ENCODE results near the gene GRIA3. TPM values are rescaled to one million over a fixed set of nuclear protein-coding genes. Genes with fewer than 3 reads are reported as not detected.

Gene GRIA3
- total RNA-seq = 3.1 TPM

DNA sequence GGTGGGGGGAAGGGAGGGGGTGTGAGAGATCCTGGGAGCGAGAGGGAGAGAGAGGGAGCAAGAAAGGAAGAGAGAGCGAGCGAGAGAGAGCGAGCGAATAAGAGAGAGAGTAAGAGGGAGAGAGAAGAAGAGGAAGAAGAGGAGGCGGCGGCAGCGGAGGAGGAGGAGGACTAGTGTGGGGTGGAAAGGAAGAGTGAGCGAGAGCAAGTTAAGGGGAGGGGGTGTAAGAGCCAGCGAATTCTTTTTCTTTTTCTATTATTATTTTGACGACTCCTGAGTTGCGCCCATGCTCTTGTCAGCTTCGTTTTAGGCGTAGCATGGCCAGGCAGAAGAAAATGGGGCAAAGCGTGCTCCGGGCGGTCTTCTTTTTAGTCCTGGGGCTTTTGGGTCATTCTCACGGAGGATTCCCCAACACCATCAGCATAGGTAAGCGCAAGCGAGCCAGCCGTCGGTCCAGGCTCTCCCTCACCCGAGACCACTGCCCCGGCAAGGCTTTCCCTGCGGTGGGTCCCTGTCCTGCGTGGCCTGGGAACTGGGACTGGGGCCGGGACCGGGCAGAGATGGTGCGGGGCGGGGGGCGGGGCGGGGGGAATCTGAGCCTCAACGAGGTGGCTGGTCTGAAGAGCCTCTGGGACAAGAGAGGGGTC lies at the start of gene GRIA3:
GRIA3 (plus strand) TSS at position 60 of the 647 bp plus-strand sequence; CDS start at position 318, 258 bp downstream.
- DNase-seq (ENCODE audit: low spot score) (no peak), ATAC-seq (peak; percentile 49)

DNA sequence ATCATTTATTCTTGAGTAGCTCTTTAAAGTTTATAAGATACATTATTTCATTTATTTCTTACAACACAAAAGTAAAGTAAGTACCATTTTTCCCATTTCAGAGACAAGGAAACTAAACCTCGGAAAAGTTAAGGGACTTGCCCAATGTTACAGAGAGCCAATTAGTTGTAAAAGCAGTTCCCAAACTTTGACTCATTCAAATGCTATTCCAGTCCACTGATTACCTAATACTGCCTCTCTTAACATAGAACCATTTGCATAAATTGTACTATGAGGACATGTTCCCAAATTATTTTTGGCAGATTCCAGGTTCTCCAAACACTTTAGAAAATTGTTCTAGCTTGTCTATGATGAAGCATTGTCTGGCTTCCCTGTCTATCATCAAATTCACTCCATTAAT lies 45.6 kb upstream of the GRIA3 start:
- DNase-seq (ENCODE audit: low spot score) (no peak), ATAC-seq (no peak)

DNA sequence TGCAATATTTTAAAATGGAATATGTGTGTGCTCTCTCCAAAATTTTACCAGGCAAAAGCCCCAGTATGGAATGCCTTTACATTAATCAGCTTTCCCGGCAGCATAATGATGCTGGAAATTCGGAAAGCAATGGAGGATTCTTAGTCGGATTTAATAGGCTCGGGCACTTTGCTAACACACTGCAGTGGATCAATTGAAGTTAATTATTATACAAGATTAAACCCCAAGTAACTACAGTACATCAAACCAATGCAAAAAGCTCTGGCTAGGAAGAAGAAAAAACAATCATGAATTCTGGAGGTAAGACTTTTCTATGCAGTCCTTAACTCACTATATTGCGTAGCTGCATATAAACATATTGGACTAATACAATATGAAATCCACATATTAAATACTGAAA lies 43.6 kb upstream of the GRIA3 start:
- ATAC-seq (peak; percentile 78), DNase-seq (ENCODE audit: low spot score) (no peak)

DNA sequence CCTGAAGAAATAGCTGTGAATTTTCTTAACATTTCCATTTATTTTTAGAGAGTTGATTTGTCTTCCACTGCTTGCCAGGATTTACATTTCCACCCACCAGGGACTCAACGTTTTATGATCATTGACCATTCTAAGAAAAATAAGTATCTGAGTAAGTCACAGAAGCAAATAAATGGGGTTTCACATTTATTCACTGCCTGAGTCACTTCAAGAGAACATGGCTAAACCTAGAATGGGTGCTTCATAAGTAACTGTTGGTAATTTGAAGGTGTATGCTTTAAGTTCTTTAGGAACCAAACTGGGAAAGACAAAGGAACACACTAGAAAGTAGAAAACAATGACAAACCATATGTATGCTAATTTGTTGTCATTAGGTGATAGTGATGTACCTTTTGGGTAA lies 43.2 kb upstream of the GRIA3 start:
- no peak for DNase-seq (ENCODE audit: low spot score)
- no peak for ATAC-seq

DNA sequence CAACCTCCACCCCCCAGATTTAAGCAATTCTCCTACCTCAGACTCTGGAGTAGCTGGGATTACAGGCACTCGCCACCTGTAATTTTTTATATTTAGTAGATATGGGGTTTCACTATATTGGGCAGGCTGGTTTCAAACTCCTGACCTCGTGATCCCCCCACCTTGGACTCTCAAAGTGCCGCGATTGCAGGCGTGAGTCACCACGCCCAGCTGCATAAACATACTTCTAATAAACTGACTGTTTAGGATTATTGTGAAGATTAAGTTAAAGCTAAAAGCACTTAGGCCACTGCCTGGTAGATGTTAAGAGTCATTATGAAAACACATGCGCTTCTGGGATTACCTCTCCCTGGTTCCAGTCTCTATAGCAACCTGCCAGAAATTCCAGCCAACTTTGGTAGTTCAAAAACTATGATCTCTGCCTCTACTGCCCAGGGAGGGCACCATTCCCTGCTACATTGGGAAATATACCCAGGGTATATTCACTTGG lies 30.2 kb upstream of the GRIA3 start:
- ATAC-seq (no peak), DNase-seq (ENCODE audit: low spot score) (no peak)

DNA sequence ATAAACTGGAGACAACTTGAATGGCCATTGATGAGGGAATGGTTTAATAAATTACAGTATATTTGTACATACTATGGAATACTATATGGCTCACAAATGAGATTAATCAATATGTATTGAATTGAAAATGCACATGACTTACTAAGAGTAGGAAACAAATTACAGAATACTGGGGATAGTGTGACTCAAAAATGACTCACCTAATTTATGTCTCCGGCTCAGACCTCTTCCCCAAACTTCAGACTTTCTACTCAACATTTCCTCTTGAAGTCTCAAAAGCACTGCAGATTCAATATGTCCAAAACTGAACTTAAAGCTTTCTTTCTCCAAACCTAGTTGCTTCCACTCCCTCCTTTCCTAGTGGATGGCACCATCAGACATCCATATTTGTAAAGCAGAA lies 28.8 kb upstream of the GRIA3 start:
- DNase-seq (ENCODE audit: low spot score) (no peak), ATAC-seq (no peak)

DNA sequence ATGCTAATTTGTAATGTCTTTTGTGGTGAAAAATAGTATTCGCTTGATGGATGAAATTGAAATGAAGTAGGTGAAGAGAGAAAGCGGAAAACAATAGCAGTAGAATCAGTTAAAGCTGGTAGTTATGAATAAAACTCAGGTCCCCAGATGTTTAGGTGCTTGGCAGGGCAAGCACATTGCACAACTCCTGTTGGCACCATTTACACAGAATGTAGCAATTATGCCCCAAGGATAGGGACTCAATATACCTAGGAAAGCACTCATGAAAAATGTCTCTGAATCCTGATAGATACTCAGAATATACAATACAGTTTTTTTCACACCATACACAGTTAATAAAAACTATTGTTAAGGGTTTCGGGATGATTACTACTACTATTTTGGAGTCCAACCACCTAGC lies 26.5 kb upstream of the GRIA3 start:
- DNase-seq (ENCODE audit: low spot score) (peak; percentile 51), ATAC-seq (peak; percentile 77)

DNA sequence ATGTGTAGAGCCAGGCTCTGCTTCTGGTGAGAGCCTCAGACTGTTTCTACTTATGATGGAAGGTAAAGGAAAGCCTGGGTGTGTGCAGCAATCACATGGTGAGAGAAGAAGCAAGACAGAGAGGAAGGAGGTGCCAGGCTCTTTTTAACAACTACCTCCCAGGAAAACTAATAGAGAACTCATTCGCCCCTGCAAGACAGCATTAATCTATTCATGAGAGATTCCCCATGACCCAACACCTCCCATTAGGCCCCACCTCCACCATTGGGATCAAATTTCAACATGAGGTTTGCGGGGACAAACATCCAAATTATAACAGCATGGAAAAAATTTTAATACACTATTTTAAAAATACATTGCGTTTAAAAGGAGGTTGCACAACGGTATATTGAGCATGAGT lies 24.7 kb upstream of the GRIA3 start:
- DNase-seq (ENCODE audit: low spot score) (no peak), ATAC-seq (no peak)

DNA sequence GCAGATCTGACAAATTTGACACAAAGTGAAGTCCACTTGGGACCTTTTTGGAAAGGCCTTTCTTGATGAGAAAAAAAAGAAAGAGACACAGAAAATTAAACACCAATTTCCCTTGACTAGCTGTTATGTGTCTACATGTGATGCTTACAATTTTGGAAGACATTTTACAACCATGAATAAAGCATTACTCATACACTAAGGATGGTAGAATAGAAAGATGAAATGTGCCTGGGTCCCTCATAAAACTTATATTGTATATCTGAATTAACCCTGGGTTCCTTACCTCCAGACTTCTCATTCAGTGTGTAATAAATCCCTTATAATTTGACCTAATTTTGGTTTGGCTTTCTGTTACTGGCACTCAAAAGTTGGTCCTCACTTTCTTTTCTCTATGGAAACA lies 16.5 kb upstream of the GRIA3 start:
- DNase-seq (ENCODE audit: low spot score) (no peak), ATAC-seq (no peak)

DNA sequence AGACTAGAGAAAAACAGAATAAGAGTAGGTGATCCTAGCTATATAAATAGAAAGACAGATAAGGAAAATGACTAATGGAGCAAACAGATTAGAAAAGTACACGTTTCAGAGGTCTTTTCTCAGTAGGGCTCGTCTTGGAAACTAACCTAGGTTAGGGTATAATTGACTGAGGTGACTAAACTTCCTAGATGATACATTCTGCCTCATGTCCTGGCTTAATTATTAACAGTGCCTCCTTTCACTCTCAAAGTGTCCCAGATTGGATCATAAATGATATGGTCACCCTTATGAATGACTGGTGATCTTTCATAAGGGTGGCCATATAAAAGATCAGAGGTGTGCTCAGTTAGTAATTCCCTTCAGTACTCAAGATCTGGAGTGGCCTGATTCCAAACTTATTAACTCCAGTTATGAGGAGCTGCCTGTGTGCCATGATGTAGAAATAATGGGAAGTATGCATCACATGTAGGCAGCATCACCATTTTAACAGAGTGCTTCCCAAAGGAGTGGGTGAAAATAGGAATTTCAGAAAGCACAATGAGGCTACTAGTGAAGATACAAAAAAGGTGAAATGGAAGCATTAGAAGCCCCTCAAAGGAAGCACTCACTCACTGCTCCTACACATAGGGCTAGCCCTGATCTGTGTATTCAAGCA lies 14.7 kb upstream of the GRIA3 start:
- DNase-seq (ENCODE audit: low spot score) (no peak), ATAC-seq (peak; percentile 43)

DNA sequence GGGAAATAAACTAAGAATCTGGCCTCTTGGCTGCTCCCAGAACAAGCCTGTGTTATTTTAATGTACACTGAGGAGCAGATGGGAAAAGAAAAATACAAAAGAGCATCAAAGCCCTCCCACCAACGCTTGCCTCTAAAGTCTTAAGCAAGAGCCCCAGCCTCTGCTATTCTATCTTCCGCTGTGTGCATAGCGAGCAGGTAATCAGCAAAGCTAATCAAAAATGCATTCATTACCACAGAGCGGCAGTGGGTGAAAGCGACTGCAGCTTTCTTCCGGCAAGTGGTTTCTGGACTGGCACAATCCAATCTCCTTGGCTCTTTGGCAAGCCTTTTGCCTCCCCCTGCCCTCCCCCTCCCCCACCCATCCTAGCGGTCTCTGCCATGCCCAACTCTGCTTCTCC lies 13.5 kb upstream of the GRIA3 start:
- no peak for ATAC-seq
- no peak for DNase-seq (ENCODE audit: low spot score)

DNA sequence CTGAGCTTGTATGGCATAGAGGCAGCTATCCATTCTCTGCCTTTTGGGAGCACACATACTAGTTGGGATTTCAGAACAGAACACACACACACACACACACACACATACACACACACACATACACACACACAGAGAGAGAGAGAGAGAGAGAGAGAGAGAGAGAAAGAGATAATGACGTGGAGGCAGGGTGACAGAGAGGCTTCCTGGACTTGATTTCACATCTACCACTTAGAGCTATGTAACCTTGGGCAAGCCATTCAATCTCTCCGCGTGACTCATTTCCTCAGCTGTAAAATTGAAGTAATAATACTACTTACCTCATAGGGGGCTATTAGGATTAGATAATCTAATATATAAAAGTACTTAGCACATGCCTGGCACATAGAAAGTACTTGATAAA lies 12.3 kb upstream of the GRIA3 start:
- ATAC-seq (no peak), DNase-seq (ENCODE audit: low spot score) (no peak)

DNA sequence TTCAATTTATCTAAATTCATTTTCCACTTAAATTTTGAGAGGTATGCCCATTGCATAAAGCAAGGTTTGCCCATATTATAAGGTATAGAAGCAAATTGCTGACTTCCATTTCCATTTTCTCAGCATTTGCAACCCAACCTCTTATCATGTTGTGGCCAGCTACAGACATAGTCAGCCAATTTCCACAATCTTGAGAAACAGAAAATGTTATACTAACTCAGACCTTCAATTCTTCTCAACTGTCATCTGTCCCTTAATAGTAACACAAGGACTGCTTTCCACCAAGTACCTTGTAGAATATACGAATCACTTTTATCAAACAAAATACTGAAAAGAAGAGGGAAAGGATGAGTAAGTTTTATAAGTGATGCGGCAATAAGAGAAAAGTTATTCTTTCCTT lies 11.2 kb upstream of the GRIA3 start:
- DNase-seq (ENCODE audit: low spot score) (no peak), ATAC-seq (no peak)

DNA sequence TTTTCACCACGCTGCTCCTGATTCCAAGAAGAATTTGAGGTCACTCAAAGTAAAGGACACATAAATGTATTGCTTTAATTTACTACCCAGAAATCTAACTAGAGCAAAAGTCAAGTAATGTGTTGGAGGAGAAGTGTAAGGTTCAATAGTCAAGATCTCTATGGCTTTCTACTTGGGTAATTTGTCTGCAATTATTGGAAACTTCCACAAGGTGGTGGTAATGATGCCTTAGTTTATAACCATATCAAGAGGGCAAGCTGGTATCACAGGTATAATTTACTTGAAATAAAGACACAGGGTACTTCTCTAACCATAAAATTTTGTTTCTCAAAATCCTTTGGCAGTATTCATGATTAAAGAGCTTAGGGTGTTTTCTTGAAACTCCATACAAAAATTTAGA lies 10.2 kb upstream of the GRIA3 start:
- peak; percentile 59 for ATAC-seq
- no peak for DNase-seq (ENCODE audit: low spot score)

DNA sequence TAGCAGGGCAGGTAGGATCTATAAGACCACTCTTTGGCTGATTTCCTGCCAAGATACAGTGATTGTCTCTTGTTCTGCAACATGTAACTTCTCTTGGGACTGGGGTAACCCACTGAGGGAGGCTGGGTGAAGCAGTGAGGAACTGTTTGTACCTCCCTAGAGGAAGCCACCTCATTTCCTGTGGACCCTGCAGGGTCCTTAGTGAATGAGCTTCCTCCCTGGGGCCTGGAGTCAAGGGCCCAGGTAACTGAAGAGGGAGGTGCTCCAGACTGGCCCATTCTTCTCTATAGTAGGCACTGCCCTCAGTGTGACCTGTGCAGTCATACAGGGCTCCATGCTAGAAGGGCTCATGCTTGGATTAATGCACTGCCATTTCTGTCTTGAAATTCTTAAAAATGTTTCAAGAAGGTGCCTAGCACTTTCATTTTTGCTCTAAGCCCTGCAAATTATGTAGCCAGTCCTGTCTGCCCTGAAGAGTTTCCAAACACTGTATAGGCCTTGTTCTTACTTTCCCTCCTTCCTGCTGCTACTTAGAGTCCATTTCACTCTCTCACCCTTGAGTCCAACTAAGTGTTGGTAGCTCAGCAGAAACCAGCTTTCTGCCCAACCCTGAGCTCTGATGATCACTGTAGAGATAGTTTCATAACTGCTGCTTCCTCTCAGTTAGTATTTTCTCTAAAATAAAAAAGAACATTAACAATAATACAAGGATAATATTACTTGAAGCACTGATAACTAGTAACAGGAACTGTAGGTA lies 8.5 kb upstream of the GRIA3 start:
- ATAC-seq (no peak), DNase-seq (ENCODE audit: low spot score) (no peak)

DNA sequence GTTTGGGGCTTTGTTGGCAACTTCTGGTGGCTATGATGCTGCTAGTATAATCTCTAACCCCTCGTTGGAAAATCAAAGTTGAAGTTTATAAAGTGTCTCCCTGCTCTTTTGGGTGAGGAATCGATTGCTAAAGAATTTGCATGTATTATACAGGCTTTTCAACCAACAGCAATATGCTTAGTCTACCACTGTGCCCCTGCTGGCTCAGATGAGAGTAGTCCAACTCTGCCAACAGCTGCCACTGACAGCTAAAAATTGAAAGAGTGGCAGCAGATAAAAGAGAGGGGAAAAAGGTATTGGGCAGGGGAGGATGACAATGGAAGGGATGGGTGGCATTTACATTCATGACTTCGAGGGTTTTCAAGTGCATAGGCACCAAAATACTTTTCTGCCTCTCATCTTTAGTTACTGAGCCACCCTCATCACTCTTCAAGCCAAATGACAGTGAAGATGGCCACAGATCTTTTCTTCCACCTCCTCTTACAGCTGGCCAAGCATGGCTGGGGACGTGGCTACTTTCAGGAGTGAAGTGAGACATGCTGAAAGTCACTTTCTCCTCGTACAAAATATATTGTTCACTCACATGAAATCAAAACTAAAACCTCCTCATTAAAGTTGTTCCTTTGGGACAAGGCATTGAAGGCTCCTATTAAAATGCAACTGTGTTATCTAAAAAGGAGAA lies 2.7 kb upstream of the GRIA3 start:
- DNase-seq (ENCODE audit: low spot score) (no peak), ATAC-seq (no peak)

DNA sequence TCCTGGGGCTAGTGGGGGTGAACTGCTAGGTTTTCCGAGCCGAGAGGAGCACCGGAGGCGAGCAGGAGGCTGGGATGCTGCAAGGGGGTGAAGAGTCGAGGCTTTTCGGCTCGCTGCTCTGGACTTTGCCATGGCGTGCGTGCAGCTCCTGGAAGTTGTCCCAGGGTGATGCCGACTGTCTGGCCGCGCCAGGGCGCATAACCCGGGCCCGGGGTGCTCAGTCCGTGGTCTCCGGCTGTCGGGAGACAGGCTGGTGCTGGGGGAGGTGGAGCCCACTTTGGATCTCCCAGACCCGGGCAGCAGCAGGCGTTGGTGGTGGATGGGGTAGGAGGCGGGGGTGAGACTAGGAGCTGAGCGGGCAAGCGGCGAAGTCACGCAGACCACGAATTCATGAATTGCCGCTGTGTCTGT lies 793 bp downstream of the GRIA3 start:
- DNase-seq (ENCODE audit: low spot score) = peak; percentile 52
- ATAC-seq = peak; percentile 85

DNA sequence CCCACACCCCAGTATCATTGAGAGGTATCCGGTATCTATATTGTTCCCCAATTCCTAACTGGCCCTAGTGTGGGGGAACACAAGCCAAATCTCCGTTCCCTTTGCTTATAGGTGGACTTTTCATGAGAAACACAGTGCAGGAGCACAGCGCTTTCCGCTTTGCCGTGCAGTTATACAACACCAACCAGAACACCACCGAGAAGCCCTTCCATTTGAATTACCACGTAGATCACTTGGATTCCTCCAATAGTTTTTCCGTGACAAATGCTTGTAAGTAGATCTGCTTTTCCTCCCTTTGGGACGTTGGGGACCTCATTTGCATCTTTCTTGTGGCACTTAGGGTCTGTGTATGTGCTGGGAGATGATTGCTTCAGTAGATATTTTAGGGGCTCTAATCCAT lies 1.6 kb downstream of the GRIA3 start:
- no peak for DNase-seq (ENCODE audit: low spot score)
- ATAC-seq = no peak

DNA sequence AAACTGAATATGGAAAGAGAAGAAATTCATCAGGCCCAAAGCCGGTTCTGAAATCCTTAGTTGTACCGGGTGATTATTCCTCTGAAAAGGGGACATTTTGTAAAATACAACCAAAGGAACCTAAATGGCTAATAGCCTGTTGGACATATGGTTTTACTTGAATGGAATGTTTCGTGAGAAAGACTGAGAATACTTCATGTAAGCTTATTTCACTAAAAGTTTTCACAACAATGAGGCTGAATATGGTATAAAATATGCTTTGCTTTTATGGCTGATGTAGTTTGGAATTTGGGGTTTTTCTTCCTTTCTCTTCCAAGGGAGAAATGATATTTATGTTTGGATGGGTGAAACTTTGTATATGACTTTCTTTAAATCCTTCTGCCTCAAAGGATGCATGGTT lies 2.7 kb downstream of the GRIA3 start:
- DNase-seq (ENCODE audit: low spot score) (no peak), ATAC-seq (no peak)

DNA sequence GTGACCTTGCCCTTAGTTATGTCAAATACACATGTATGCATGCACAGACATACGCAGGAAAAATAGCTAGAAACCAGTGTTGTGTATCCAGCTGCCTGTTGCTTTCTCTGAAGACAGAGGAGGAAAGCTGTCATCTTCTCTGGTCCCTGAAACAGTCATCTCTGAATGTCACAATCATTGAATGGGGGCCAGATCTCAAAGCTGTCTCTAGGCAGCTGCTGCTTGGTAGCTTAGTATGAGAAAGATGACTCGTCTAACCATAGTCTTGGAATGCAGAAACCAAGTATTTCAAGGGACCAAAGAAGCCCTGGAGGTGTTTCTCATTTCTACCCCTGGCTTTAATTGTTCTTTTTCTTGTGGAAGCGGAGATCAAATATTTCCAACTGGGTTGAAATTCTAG lies 4.0 kb downstream of the GRIA3 start:
- ATAC-seq = no peak

DNA sequence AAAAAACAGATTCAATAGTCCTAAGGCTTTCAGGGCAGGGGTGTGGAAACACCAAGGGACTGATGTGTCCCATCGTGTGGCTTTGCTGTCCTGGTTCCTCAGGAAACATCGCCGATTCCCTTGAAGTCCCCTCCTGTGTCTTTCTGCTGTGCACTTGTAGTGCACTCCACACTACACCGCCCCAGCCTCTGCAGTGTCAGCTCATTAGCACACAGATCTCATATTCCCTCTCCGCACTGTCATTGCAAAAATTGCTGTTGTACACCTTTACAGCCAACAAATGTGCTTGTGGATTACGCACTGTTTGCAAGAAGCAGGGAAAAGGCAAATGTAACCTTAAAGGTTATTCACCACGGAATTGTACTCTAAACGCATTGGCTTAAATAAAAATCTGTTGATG lies 5.3 kb downstream of the GRIA3 start:
- no peak for DNase-seq (ENCODE audit: low spot score)
- ATAC-seq = no peak

More for the DNA sequence above, 4.0 kb downstream of the GRIA3 start:
- no peak for DNase-seq (ENCODE audit: low spot score)
